Iris pigment epithelial cell (primary cell): Measurements from ENCODE around the gene GPR148.

Experiments used
- DNase-seq: peaks from one replicate; pipeline ENCODE4 v3.0.0-alpha.2; 2011; ENCODE audit warnings: low read depth

Gene GPR148

GRCh38 chr2:130769343-130769907 lies 40.6 kb downstream of the GPR148 start:
- DNase-seq = no peak

DNA sequence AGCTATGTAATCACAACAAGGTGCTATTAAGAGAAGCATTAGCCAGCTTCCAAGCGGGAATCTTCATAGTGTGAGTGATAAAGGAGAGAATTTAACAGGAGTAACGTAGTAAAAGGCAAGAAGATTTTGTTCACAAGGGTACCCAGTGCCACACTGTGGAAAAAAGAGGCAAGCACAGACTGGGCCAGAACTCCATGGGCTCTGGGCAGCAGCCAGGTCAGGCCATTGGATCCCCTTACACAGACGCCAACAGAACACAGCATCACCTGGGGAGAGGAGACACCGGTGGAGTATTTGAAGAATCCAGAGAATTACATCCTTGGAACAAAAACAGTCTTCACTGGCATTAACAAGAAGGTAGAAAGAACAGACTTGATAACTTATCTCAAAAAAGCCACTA lies 47.7 kb downstream of the GPR148 start:
- no peak for DNase-seq

DNA sequence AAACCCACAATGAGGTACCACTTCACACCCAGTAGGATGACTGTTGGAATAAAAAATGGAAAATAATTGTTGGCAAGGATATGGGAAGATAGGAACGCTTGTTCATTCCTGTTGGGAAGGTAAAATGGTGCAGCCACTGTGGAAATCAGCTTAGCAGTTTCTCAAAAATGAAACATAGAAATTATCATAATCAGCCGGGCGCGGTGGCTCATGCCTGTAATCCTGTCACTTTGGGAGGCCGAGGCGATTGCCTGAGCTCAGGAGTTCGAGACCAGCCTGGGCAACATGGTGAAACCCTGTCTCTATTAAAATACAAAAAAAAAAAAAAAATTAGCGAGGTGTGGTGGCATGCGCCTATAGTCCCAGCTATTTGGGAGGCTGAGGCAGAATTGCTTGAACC lies 49.9 kb downstream of the GPR148 start:
- DNase-seq = no peak
